GM18502 (cell line): ENCODE data around the gene LRP1.

Source experiments
- ATAC-seq: cut with Tn5 transposase; IDR thresholded peaks from one replicate; pipeline ENCODE4 v1.9.1; 2021; ENCODE audit warnings: mild to moderate bottlenecking; ENCODE audit not compliant: unreplicated experiment, poor library complexity

LRP1 gene

DNA sequence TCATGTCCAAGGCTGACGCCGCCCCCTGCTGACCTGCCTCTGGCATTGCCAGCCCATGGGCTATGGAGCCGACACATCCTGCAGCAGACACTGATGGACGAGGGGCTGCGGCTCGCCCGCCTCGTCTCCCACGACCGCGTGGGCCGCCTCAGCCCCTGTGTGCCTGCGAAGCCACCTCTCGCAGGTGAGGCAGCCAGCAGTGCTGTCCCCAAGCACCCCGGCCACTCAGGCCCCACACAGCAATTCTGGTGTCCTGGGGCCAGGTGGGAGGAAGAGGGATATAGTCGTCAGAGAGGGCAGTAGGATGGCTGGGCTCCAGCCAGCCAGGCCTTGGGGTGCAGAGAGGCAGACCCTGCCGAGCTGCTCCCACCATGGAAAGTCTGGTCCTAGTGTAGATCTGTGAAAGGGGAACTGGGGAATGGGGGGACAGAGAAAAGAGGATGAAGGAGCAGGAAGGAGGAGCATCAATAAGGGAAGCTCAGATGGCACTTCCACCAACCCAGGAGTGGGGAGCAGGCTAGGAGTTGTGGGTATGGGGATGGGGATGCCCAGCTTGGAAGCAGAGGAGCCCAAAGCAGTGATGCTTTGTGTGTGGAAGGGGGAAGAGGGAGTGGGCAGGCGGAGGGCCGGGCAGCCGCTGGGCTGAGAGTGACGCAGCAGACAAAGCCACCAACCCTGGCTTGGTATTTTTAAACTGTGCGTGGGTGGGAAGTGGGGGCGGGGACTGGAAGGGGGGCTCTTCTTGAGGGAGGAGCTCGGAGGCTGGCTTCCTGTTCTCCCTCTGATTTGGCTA, 34.7 kb upstream of the LRP1 start:
- ATAC-seq: peak; percentile 36

DNA sequence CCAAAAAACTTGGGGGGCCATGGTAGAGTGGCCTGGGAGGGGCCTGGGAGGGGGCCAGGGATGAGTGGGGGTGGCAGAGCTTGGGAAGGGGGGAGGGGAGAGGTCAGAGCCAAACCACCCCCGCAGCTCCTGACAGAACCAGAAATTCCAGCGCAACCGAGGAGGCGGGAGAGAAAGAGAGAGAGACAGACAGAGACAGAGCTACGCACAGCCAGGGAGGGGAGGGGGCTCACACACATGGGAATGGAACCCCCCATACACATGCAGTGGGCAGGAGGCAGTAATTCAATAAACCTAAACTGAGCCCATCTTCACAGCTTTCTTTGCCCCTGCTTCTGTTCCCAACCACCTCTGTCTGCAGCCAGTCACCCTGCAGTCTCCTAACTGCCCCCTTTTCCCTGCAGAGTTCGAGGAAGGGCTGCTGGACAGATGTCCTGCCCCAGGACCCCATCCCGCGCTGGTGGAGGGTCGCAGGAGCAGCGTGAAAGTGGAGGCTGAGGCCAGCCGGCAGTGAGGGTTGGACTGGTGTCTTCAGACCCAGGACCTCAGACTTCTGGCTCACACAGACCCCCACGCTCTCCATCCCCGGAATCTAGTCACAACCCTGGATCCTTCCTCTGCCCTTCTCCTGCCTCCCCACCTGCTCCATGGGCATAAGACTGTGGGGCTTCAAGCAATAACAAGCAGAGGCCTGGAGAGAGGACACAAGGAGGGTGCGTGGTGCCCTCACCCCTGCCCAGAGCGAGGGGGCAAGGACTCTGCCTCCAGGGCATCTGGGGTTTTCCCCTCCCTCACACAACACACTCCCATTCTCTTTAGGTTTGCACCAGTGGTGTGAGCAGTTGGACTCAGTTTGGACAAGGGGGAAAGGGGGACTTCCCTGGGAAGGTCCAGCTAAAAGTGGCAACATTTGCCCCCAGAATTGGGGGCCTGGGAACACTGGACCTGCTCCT, 33.8 kb upstream of the LRP1 start:
- ATAC-seq: no peak

DNA sequence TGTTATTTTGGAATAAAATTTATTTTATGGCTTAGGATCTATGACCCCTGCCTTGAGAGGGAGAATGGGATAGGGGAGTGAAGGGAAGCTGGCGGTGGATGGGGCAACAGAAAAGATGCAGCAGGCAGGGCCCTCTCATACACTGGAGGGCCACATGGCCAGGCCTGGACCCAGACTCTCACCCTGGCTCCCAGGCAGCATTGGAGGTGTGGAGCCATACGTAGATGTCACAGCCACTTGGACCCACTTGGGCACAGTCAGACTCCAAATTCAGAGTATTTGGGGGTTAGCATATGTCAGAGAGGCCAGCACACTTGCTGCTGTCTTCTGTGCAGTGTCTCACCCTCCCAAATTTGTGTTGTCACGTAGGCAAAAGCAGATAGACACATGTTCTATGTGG, 32.8 kb upstream of the LRP1 start:
- no peak for ATAC-seq

DNA sequence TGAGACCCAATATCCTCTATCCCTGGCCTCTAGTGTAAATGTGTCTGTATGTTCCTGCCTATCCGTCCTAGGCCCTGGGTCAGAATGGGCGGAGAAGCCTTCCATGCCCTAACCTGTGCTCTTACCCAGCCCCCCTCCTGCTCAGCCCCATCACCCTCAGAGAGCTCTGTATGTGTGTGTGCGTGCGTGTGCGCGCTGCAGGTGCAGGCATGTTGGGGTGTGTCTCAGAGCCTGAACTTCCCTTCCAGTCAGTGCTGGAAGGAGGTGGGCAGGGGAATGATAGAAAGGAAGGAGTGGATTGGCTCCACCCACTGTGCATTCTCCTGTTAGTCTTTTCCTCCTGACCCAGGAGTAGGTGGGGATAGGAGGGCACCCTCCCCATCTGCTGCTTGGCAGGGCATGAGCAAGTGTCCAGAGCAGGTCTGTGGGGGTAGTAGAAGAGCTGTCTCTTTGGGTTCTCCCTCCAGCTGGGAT, 32.1 kb upstream of the LRP1 start:
- no peak for ATAC-seq

DNA sequence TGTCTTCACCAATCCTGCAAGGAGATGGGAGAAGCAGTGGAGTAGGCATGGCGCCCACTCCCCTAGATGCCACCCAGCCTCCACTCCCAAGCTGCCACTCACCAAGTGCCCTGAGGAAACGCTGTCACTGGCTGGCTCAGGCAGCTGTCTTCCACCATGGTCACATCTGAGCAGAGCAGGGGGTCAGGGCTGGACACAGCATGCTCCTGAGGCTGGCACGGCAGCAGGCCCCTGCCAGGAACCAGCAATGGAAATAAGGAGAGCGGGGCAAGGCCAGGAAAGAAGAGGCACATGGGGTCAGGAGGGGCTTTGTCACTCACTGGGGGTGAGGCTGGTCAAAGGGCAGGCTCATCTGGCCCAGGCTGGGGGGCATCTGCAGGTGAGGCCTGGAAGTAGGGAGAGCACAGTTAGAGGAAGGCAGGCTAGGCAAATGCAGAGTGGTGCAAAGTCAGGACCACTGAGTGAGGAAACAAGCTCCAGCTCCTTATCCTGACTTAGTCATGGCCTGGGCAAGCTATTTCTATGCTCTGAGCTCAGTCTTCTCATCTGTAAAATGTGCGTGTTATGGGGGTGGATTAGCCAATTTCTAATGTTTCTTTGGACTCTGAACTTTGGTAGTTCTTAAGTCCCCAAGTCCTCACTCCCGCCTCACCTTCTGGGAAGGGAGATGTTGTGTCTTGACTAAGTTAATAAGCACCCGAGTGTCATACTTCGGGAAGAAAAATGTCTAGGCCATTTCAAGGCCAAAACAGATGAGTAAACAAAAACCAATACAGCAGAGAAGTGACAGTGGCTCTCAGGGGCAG, 31.3 kb upstream of the LRP1 start:
- no peak for ATAC-seq

DNA sequence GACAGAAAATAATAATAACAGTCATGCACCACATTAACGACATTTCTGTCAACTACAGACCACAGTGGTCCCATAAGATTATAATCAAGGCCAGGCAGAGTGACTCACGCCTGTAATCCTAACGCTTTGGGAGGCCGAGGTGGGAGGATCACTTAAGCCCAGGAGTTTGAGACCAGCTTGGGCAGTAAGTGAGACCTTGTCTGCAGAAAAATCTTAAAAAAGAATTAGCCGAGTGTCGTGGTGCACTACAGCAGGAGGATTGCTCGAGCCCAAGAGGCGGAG, 30.8 kb upstream of the LRP1 start:
- no peak for ATAC-seq

DNA sequence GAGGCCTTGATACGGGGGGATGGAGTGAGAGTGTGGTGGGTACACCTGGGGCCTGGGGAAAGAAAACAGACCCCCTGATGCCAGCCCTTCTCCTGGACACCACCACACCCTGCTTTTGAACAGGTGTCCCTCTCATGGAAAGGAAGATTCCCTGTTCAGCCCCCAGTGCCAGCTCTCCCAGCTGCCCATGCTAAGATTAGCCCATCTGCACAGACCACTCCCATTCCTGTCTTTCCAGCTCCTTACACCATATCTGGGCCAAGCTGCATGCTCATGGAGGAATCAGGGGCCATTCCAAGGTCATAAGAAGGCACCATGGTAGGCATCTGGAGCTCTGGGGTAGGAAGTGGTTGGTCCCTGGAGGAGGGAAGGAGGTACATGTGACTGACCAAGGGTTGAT, 29.7 kb upstream of the LRP1 start:
- no peak for ATAC-seq

DNA sequence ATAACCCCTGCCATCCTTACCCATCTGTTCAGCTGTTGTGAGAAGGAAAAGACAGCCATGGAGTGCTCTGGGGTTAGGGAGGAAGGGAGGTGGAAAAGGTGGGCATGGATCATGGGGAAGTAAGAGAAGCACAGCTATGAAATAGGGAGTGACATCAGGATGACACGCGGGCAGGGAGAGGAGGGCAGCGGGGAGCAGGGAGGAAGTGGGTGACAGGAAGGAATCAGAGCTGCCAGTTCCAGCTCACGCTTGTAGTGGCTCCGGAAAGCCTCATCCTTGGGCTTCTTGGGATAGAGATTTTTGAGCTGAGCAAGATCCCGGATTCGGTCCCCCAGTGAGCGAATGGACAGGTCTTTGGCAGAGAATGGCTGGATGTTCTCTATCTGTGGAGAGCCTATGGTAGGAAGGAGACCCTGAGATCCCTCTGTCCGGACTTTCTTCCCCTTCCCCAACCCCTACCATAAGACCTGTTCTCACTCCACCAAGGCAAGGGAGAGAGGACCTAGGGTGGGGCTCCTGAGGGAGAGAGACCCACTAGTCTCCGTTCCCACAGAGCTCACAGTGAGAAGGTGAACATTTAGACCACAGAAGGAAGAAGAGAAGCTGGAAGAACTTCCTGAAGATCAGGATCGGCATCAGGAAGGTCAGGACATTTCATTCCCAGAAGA, 29.1 kb upstream of the LRP1 start:
- no peak for ATAC-seq

DNA sequence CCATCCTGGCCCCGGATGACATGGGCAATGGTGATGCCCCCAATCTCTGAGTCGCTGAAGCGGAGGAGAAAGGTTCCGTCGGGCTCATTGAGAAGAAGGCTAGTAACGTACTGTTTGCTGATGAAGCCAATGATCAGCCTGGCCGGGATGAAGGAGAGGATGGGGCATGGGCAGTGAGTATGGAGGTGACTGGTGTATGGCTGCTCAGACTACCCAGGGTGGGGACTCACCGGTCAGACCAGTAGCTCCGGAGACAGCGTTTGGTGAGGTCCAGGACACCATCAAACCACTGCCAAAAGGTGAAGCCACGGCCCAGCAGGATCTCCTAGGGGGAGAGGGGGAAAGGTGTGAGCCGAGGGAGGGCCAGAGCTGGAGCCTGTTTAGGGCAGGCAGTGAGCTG, 28.5 kb upstream of the LRP1 start:
- no peak for ATAC-seq

DNA sequence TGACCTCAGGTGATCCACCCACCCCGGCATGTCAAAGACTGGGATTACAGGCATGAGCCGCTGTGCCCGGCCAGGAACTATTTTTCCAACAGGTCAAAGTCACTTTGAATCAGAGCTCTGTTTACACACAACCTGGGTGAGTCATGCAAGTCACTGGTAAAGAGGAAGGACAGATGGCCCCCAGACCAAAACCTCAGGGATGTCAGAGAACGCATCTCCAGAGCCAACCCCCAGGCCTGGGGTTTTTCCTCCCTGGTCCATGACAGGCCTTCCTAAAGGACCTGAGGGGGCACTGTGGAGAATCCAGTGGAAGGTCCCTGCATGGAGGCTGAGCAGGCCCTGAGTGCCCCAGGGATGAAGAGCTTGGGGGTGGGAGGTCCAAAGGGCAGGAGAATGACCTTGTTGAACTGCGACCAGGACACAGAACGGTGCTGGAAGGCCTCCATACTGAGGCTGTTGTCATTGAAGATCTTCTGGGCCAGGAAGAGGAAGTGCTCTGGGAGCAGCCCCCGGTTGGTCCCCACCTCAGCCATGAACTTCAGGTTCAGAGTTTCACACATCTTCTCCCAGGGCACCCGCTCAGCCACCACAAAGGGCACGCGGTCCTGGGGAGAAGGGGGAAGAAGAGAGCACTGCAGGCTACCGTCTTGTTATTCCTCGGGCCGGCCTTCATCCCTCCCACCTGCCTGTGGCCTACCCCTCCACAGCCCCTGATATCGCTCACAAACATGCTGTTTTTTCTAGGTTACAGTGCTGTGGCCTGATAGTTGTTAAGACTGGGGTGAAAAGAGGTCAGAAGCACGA, 26.2 kb upstream of the LRP1 start:
- no peak for ATAC-seq

DNA sequence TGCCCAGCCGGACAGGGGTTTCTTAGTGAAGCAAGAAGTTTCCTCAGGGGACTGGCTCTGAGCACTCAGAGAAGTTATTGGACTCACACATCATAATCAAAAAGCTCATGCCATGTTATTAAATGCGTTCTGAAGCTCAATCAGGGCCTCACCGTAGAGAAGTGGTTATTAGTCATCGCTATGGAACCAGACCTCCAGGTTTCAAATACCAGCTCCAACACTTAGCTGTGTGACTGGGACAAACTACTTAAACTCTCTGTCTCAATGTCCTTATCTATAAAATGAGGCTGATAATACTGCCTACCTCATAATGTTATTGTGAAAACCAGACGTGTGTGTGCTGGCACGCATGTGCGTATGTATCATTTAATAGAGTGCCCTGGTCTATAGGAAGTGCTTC, 24.4 kb upstream of the LRP1 start:
- no peak for ATAC-seq

DNA sequence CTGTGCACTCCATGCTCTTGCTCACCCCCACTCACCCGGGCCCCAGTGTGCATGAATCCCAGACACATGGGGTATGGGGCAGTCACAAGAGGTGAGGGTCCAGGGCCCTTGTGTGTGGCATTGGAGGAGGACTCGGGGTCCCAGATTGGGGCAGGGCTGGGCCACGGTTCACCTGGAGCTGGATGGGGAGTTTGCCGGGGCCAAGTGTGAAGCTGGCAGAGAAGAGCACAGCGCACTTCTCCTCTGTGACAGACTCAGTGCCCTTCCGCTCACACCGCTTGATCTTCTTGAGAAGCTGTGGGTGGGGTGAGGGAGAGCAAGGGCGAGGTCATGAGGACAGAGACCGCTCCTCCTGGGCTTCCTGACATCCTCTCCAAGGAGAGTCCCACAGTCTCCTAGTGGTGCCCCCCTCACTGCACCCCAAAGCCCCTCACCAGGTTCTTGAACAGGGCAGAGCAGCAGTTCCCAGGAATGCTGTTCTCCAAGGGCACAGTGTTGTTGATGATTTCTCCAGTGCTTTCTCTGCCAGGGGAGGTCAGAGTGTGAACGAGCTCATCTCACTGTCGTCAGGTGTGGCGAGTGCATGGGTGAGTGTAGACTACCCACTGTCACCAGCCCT, 23.9 kb upstream of the LRP1 start:
- ATAC-seq: no peak

DNA sequence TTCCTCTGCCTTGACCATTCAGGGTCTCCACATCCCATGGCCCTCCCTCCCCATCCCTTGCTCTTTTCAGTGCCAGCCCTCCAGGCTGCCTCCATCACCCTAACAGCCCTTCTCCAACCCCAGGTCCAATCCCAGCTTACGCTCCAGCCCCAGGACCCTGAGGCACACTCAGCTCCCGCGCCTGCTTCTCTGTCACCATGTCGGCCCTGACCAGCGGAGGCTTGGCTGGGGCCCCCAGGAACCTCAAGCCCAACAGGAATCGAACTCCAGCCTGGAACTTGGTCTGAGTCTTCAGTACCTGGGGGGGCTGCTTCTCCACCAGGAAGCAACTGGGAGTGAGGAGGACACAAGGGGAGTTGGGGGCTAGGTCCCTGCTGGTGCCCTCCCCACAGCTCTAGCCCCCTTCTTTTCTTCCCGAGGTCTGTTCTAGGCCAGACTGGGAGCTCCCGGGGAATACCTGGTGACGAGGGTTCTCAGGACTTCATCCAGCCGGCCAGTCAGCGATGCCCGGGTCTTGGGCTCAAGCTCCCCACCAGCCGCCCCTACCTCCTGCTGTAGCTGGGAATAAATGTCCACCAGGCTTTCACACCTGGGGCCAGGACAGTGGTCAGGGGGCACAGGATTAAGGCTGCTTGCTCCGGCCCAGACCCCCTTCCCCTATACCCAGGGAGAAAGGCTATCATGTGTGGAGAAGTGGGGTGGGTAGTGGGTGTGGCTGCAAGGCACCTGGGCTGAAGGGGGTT, 23.1 kb upstream of the LRP1 start:
- ATAC-seq: no peak

DNA sequence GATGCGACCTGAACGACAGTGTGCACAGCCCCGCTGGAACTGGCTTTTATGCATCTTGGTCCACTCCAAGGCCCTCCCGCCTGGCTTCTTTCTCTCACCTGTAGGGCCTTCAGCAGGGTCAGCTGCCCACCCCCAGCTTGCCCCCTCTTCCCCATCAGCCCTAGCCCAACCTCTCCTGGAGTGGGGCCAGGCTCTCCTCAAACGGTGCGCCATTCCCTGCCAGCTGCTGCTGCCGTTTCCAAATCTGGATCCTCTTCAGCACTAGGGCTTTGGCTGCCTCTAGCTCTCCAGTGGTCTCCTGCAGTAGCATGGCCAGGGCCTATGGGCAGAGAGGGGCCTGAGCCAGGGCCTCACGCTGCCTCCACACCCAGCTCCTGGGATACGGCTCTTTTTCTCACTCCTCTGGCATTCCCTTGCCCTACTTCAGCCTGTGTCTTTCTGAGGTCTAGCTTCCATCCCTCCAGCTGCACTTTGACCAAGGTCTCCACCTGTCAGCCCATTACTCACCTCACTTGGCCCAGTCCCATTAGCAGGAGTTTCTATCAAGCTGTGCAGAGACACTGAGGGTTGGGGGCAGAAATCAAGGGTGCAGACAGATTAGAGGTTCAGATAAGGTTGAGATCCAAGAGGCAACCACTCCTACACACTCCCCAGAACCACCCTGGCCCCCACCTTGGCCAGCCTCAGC, 22.1 kb upstream of the LRP1 start:
- no peak for ATAC-seq

DNA sequence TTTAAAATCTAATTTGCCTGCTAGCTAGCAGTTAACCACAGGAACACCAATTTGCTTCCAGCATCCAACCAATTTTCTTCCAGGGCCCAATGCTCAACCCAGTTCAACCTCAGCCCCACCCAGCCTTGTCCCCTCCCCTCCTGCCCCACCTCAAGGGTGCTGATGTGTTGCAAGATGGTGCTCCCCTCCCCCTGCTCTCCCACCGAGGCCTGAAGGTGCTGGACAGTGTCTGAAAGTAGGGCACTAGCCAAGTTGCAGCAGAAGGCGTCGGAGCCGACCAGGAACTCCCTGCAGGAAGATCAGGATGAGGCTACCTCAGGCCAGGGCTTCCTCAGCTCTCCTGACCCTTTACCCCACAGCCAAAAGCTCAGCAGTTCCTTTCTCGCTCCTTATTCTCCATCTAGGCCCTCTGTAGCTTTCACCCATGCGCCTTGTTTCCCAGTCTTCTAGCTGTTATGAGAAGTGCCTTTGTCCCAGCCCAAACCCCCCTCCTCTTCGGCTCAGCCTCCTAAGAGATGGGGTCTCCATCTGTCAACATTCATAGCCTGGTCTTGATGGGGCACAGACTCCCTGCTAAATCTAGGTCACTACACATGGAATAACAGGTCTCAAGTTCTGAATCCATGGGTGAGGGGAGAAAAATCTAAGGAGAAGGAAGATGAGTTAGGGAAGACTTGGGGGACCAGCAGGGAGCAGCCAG, 20.7 kb upstream of the LRP1 start:
- no peak for ATAC-seq

DNA sequence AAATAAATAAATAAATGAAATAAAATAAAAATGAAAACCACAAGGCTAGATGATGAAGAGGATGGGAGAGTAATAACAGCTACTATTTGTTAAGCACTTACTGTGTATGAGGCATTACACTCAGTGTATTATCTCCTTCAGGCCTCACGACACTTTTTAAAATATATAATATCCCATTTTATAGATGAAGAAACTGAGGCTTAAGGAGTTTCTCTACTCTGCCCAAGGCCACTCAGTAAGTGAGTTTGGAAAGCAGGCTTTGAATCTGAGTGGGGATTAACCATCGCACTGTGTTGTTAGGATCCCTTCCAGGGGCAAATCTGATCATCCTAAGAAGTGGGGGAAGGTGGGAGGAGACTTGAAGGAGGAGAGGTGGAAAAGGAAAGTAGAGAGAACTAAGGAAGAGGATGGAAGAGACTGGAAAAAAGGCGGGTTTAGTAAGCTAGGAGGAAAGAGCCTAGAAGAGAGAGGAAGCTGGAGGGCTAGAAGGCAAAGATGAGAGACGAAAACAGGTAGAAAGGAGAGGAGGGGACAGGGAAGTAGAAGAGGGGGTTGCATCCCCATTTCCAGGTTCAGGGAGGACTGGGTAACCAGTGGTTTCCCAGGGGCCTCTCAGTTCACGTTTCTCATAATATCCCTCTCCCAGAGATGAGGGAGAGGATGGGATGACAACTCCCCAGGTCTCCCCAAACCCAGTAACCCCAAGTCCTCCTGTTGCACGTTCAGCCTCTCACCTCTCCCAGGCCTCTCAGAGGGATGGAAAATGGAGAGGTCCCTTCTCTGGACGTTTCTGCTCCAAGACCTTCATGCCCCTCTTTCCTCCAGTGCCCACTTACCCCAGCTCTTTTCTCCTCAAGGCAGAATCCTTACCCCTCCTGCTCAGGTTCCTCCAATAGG, 18.8 kb upstream of the LRP1 start:
- ATAC-seq: no peak
